GM12878 (cell line): ENCODE data around the gene ZNF653.

ENCODE experiments used
- CHD2 ChIP-seq: IDR thresholded peaks from 2 replicates; pipeline ENCODE4 v1.6.1; 2011; ENCODE audit warnings: low read depth, low read length, improper control_type of control experiment, borderline replicate concordance
- POLR2A ChIP-seq: IDR thresholded peaks from 2 replicates; pipeline ENCODE4 v1.6.1; 2011; ENCODE audit warnings: low read depth, mild to moderate bottlenecking, low read length
- TCF12 ChIP-seq: IDR thresholded peaks from 2 replicates; pipeline ENCODE4 v1.6.1; 2011; ENCODE audit warnings: low read depth, mild to moderate bottlenecking, low read length

DNA sequence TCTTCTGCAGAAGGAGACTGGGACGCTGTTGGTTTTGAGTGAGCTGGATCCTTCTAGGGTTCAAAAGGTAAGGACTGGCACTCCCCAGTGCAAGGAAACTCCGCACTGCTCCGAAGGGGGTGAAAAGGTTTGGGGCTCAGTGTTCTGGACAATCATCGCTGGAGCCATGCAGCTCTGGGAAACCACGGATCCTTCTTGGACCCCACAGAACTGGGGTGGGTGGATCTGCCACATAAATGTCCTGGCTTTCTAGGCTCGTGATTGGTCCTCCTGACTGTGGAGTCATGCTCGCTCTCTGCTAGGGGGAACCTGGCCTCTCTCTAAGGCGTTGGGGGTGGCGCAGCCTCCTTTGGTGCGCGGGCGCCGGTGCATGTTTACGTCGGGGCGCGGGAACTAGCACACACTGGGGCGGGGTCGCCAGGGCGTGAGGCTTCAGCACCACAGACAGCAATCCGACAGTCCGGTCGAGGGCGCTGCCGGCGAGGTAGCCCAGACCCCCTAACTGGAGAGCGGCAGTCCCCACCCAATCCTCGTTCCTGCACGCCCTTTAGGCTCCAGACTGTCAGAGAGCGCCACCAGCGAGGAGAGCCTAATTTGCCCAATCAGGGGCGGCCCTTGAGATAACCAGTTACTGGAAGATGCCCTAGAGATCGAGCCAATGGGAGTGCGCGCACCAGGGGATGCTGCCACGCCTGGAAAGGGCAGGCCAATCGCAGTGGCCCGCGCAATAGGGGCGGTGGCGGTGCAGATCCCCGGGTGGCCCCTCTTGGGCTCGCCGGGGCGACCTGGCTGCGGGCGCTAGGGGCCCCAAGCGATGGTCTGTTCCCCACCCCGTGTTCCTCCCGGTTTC lies 23.9 kb downstream of the ZNF653 start:
- no peak for TF ChIP-seq TCF12
- TF ChIP-seq CHD2, result no peak
- TF ChIP-seq POLR2A, result 0 out of 2 replicates have a peak, but pooled peaks have one; percentile 23
